Suprapubic skin (tissue), 4 donors: ENCODE measurements around the gene BRME1. TPM values are rescaled to one million over a fixed set of nuclear protein-coding genes. Genes with fewer than 3 reads are reported as not detected.

Experiments
- DNase-seq, 2 donors: peaks; one replicate each; pipeline ENCODE4 v3.0.0-alpha.2; 2019; ENCODE audit warnings: low spot score in 2 of 2
- H3K27ac ChIP-seq: fragments of 200-600 bp; sonication (generic); one replicate; pipeline ENCODE4 v1.5.1; 2019
- H3K27me3 ChIP-seq: fragments of 200-600 bp; sonication (generic); one replicate; pipeline ENCODE4 v1.5.1; 2019
- H3K36me3 ChIP-seq: fragments of 200-600 bp; sonication (generic); one replicate; pipeline ENCODE4 v1.5.1; 2019
- H3K4me1 ChIP-seq: fragments of 200-600 bp; sonication (generic); one replicate; pipeline ENCODE4 v1.5.1; 2019
- H3K4me3 ChIP-seq: fragments of 200-600 bp; sonication (generic); one replicate; pipeline ENCODE4 v1.5.1; 2019; ENCODE audit warnings: mild to moderate bottlenecking
- H3K9me3 ChIP-seq: fragments of 200-600 bp; sonication (generic); one replicate; pipeline ENCODE4 v1.5.1; 2019
- EP300 ChIP-seq: sonication (generic); formaldehyde crosslinking; IDR thresholded peaks from one replicate; pipeline ENCODE4 v1.6.1; 2017; ENCODE audit warnings: antibody characterized with exemption
- POLR2A ChIP-seq, 2 donors: fragments of 450-650 bp; IDR thresholded peaks; one replicate each; pipeline ENCODE4 v1.6.1; 2017; ENCODE audit warnings: antibody characterized with exemption in 2 of 2, mild to moderate bottlenecking in 2 of 2, moderate library complexity in 2 of 2
- POLR2AphosphoS5 ChIP-seq, 3 donors: sonication (generic); formaldehyde crosslinking; IDR thresholded peaks; one replicate each; pipeline ENCODE4 v1.6.1; 2017; ENCODE audit warnings: antibody characterized with exemption in 3 of 3
- WGBS: methylation state at CpG from one replicate; pipeline ENCODE4 v1.1.5; 2018; 5-methylcytosine and 5-hydroxymethylcytosine counted together
- total RNA-seq, 4 donors: library from RNA; depleted of rRNA; stranded (reverse); fragments of >200 nt; gene quantifications; one replicate each; pipeline ENCODE4 v1.1.0, GENCODE V29; 2016
- TF ChIP-seq, protein P1 (sequence below), 2 donors: fragments of 200-600 bp in 1 of 2; fragments of 450-650 bp in 1 of 2; sonication (generic) in 1 of 2; IDR thresholded peaks; one replicate each; pipeline ENCODE4 v1.5.1; 2016 to 2019; ENCODE audit warnings: antibody characterized with exemption in 2 of 2, mild to moderate bottlenecking in 1 of 2, moderate library complexity in 1 of 2

Gene BRME1
- total RNA-seq, 4 donors from 2014 or later: 7.6 to 23.0 (median 9.9) TPM

DNA sequence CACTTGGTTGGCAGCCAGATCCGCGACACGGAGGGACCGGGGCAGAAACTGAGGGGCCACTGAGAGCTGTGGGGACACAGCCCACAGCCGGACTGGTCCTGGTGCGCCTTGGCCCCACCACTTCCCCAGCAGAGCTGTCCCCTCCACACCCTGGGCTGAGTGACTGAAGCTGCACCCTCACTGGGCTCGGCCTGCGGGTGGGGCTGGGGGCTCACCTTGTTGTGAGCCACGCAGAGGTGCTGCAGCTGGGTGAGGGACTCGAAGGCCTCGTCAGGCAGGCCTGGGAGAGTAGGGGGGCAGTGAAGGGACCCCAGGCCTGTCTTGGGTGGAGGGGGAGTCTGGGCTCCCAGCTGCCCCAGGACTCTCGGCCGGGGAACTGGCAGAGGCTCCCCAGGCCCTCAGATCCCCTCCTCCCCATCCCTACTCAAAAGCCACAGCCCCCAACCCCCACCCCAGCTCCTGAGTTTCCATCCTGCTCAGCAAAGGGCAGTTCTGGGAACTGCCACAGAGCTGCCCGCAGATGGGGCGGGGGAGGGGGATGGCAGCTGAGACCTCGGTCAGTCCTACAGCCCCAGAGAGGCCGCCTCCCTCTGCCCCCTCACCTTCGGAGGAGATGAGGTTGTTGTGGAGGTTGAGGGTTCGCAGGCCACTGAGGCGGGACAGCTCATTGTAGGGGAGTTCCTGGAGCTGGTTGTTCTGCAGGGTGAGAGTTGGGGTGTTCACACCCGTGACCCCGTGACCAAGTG lies 30.0 kb upstream of the BRME1 start:
- no peak overlapping the region for H3K27ac ChIP-seq
- TF ChIP-seq EP300 (no peak), POLR2A (IDR thresholded peaks at IDR 0.05) (no peak), POLR2AphosphoS5 (IDR thresholded peaks at IDR 0.05) (no peak)
- TF ChIP-seq, protein P1, sequence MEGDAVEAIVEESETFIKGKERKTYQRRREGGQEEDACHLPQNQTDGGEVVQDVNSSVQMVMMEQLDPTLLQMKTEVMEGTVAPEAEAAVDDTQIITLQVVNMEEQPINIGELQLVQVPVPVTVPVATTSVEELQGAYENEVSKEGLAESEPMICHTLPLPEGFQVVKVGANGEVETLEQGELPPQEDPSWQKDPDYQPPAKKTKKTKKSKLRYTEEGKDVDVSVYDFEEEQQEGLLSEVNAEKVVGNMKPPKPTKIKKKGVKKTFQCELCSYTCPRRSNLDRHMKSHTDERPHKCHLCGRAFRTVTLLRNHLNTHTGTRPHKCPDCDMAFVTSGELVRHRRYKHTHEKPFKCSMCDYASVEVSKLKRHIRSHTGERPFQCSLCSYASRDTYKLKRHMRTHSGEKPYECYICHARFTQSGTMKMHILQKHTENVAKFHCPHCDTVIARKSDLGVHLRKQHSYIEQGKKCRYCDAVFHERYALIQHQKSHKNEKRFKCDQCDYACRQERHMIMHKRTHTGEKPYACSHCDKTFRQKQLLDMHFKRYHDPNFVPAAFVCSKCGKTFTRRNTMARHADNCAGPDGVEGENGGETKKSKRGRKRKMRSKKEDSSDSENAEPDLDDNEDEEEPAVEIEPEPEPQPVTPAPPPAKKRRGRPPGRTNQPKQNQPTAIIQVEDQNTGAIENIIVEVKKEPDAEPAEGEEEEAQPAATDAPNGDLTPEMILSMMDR (IDR thresholded peaks at IDR 0.05): no peak
- no peaks in the 10 kb centered on the region for H3K9me3 ChIP-seq
- peaks cover 9% of the 10 kb centered on the region for H3K27me3 ChIP-seq
- H3K4me1 ChIP-seq: peaks cover 15% of the 10 kb centered on the region
- WGBS: 89% methylated on average over 4 of the region's 22 CpGs
- H3K4me3 ChIP-seq: no peak overlapping the region
- DNase-seq: no peak
- H3K36me3 ChIP-seq: peaks cover 9% of the 10 kb centered on the region

DNA sequence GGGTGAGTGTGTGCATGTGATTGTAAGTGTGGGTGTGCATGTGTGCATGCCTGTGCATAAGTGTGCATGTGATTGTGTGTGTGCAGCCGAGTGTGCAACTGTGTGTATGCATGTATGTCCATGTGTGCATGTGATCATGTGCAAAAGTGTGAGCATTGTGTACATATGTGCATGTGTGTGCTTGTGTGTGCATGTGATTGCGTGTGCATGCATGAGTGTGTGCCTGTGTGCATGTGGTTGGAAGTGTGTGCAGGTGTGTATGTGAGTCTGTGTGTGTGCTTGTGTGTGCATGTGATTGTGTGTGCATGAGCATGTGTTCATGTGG lies 28.8 kb upstream of the BRME1 start:
- DNase-seq: no peak
- peaks cover 9% of the 10 kb centered on the region for H3K27me3 ChIP-seq
- H3K9me3 ChIP-seq: no peaks in the 10 kb centered on the region
- H3K27ac ChIP-seq: no peak overlapping the region
- H3K4me1 ChIP-seq: peaks cover 15% of the 10 kb centered on the region
- H3K36me3 ChIP-seq: peaks cover 20% of the 10 kb centered on the region
- WGBS: 82% methylated on average over 2 of the region's 2 CpGs
- TF ChIP-seq POLR2A (IDR thresholded peaks at IDR 0.05): no peak
- TF ChIP-seq, protein P1 (IDR thresholded peaks at IDR 0.05): no peak
- no peak for TF ChIP-seq POLR2AphosphoS5 (IDR thresholded peaks at IDR 0.05)
- no peak for TF ChIP-seq EP300
- H3K4me3 ChIP-seq: no peak overlapping the region

DNA sequence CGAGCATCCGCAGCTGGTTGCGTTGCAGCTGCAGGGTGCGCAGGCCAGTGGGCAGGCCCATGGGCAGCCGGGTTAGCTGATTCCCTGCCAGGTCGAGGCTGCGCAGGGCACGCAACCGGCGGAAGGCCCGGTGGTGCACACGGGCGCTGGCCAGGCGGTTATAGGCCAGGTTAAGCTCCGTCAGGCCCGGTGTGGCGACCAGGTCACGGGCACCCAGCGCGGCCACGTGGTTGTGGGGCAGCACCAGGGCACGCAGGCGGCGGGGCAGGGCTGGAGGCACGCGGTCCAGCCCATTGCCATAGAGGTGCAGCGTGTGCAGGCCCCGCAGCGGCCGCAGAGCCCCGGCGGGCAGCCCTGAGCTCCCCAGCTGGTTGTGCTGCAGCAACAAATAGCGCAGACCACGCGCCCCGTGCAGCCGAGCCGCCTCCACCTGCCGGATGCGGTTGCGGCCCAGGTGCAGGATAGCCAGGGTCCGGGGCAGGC lies 27.0 kb upstream of the BRME1 start:
- TF ChIP-seq EP300 (no peak), POLR2AphosphoS5 (IDR thresholded peaks at IDR 0.05) (no peak), POLR2A (IDR thresholded peaks at IDR 0.05) (no peak)
- TF ChIP-seq, protein P1 (IDR thresholded peaks at IDR 0.05): no peak
- WGBS: 100% methylated on average over 1 of the region's 42 CpGs
- H3K4me3 ChIP-seq: no peak overlapping the region
- peaks cover 24% of the 10 kb centered on the region for H3K36me3 ChIP-seq
- no peaks in the 10 kb centered on the region for H3K9me3 ChIP-seq
- H3K4me1 ChIP-seq: peaks cover 7% of the 10 kb centered on the region
- DNase-seq: no peak
- H3K27ac ChIP-seq: no peak overlapping the region
- H3K27me3 ChIP-seq: peaks cover 4% of the 10 kb centered on the region

DNA sequence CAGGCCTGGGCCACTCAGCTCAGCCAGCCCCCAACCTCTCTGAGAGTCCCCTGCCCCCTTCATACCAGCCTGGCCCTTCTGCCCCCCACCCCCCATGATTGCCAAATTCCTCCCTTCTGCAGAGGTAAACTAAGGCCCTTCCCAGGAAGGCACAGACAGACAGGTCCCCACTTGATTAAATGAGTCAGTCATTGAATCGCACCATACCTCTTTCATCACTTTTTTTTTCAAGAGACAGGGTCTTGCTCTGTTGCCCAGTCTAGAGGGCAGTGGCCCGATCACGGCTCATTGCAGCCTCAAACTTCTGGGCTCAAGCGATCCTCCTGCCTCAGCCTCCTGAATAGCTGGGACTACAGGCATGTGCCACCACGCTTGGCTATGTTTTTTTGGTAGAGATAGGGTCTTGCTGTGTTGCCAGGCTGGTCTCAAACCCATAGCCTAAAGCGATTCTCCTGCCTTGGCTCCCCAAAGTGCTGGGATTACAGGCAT lies 26.3 kb upstream of the BRME1 start:
- Histone ChIP-seq H3K36me3 (peaks cover 30% of the 10 kb centered on the region), H3K4me1 (no peaks in the 10 kb centered on the region), H3K27me3 (no peaks in the 10 kb centered on the region), H3K4me3 (no peak overlapping the region), H3K27ac (no peak overlapping the region), H3K9me3 (no peaks in the 10 kb centered on the region)
- WGBS: 80% methylated on average over 6 of the region's 6 CpGs
- TF ChIP-seq POLR2A (IDR thresholded peaks at IDR 0.05) (no peak), EP300 (no peak), POLR2AphosphoS5 (IDR thresholded peaks at IDR 0.05) (no peak)
- TF ChIP-seq, protein P1 (IDR thresholded peaks at IDR 0.05): no peak
- no peak for DNase-seq

- WGBS: 80% methylated on average over 4 of the region's 30 CpGs
- H3K4me3 ChIP-seq: no peak overlapping the region
- peaks cover 36% of the 10 kb centered on the region for H3K36me3 ChIP-seq
- no peaks in the 10 kb centered on the region for H3K4me1 ChIP-seq
- TF ChIP-seq, protein P1 (IDR thresholded peaks at IDR 0.05): no peak
- no peak for DNase-seq
- H3K27ac ChIP-seq: no peak overlapping the region
- H3K9me3 ChIP-seq: no peaks in the 10 kb centered on the region
- no peaks in the 10 kb centered on the region for H3K27me3 ChIP-seq
Measured at GRCh38 chr19:13931391-13932148, 25.7 kb upstream of the BRME1 start.
